Measurements from ENCODE around the gene PTTG1.

PTTG1 gene

GRCh38 chr5:160456480-160457177 is 35.0 kb downstream of the PTTG1 start:
- DNase-seq, result no peak

GRCh38 chr5:160457252-160457651 is 35.6 kb downstream of the PTTG1 start:
- no peak for DNase-seq

- DNase-seq, result no peak
Measured at GRCh38 chr5:160458806-160459800, 37.4 kb downstream of the PTTG1 start.

GRCh38 chr5:160460377-160461049 is 38.9 kb downstream of the PTTG1 start:
- no peak for DNase-seq

- DNase-seq, result no peak
Measured at GRCh38 chr5:160461378-160461777, 39.7 kb downstream of the PTTG1 start.

GRCh38 chr5:160462167-160462566 is 40.5 kb downstream of the PTTG1 start:
- DNase-seq, result no peak

GRCh38 chr5:160463227-160463626 is 41.6 kb downstream of the PTTG1 start:
- no peak for DNase-seq

- DNase-seq, result no peak
Measured at GRCh38 chr5:160463740-160464465, 42.2 kb downstream of the PTTG1 start.

GRCh38 chr5:160464466-160464797 is 42.8 kb downstream of the PTTG1 start:
- DNase-seq, result no peak

- DNase-seq, result no peak
Measured at GRCh38 chr5:160466116-160466515, 44.5 kb downstream of the PTTG1 start.

- no peak for DNase-seq
Measured at GRCh38 chr5:160466889-160467554, 45.4 kb downstream of the PTTG1 start.

- no peak for DNase-seq
Measured at GRCh38 chr5:160467555-160468362, 46.1 kb downstream of the PTTG1 start.

- DNase-seq, result no peak
Measured at GRCh38 chr5:160468363-160468975, 46.8 kb downstream of the PTTG1 start.

GRCh38 chr5:160469156-160470144 is 47.8 kb downstream of the PTTG1 start:
- DNase-seq, result no peak

- no peak for DNase-seq
Measured at GRCh38 chr5:160470437-160471361, 49.0 kb downstream of the PTTG1 start.

- DNase-seq, result no peak
Measured at GRCh38 chr5:160471761-160472160, 50.1 kb downstream of the PTTG1 start.

- DNase-seq, result no peak
Measured at GRCh38 chr5:160472482-160472881, 50.8 kb downstream of the PTTG1 start.

- no peak for DNase-seq
Measured at GRCh38 chr5:160473681-160474080, 52.0 kb downstream of the PTTG1 start.

Data from NCI-H1105 treated with DMSO at 0.1 percent for 48 hours (cell line).